Panc1 (cell line): ENCODE results near the gene SETMAR. TPM values are rescaled to one million over a fixed set of nuclear protein-coding genes. Genes with fewer than 3 reads are reported as not detected.

ENCODE experiments used
- ATAC-seq: fragments of 200-7000 bp; cut with Tn5 transposase; 2 replicates; pipeline ENCODE4 v1.9.1; 2020; ENCODE audit warnings: mild to moderate bottlenecking, moderate library complexity
- BruUV-seq: library from RNA; stranded (reverse); fragments of 400-500 nt; replicated peaks from 2 replicates; lab custom pipeline; 2021; lab: Mats Ljungman, UMichigan
- CTCF ChIA-PET: fragments of 300-600 bp; sonication (Branson Sonifier 250); formaldehyde crosslinking; loops from one replicate; lab custom pipeline; 2022; ENCODE audit warnings: antibody characterized with exemption; lab: Charles Lee
- POLR2A ChIA-PET: fragments of 300-600 bp; sonication (Branson Sonifier 250); formaldehyde crosslinking; loops from one replicate; lab custom pipeline; 2022; ENCODE audit warnings: antibody characterized with exemption; lab: Charles Lee
- DNase-seq: peaks from one replicate; pipeline ENCODE4 v3.0.0-alpha.2; 2010; ENCODE audit warnings: low read depth, low spot score
- H3K27ac ChIP-seq: 2 replicates; pipeline ENCODE4 v1.5.1; 2011; ENCODE audit warnings: mild to moderate bottlenecking, low read length, inconsistent platforms
- H3K27me3 ChIP-seq: fragments of 200-500 bp; sonication (Bioruptor generic); 2 replicates; pipeline ENCODE4 v1.6.0; 2014; ENCODE audit warnings: low read length, inconsistent platforms; ENCODE audit not compliant: control insufficient read depth, insufficient read depth
- H3K36me3 ChIP-seq: fragments of 200-500 bp; sonication (Bioruptor generic); 2 replicates; pipeline ENCODE4 v1.5.1; 2014; ENCODE audit warnings: inconsistent platforms, mild to moderate bottlenecking, low read length, moderate library complexity; ENCODE audit not compliant: control insufficient read depth, insufficient read depth
- H3K4me1 ChIP-seq: 2 replicates; pipeline ENCODE4 v1.5.1; 2011; ENCODE audit warnings: inconsistent platforms, mild to moderate bottlenecking, low read length, moderate library complexity; ENCODE audit not compliant: control insufficient read depth, insufficient read depth
- H3K4me3 ChIP-seq, 2 experiments: 2 replicates each; pipeline ENCODE4 v1.5.1; 2011 to 2012; ENCODE audit warnings: low read depth in 2 of 2, low read length in 2 of 2, mild to moderate bottlenecking in 2 of 2, inconsistent platforms in 1 of 2, moderate library complexity in 1 of 2
- H3K9me3 ChIP-seq: fragments of 200-500 bp; sonication (Bioruptor generic); 2 replicates; pipeline ENCODE4 v1.5.1; 2014; ENCODE audit warnings: low read depth, mild to moderate bottlenecking, inconsistent platforms, low read length, moderate library complexity; ENCODE audit not compliant: control insufficient read depth, insufficient read depth
- CTCF ChIP-seq: fragments of 450-650 bp; IDR thresholded peaks from 2 replicates; pipeline ENCODE4 v1.5.1; 2017; ENCODE audit warnings: mild to moderate bottlenecking
- POLR2AphosphoS5 ChIP-seq: IDR thresholded peaks from 2 replicates; pipeline ENCODE4 v1.6.1; 2012; ENCODE audit warnings: mild to moderate bottlenecking, low read depth, low read length, moderate library complexity
- REST ChIP-seq, 2 experiments: IDR thresholded peaks; 2 replicates each; pipeline ENCODE4 v1.6.1; 2011 to 2012; ENCODE audit warnings: low read depth in 2 of 2, control low read depth in 1 of 2, low read length in 1 of 2, mild to moderate bottlenecking in 1 of 2, moderate library complexity in 1 of 2; ENCODE audit not compliant: insufficient read depth in 1 of 2
- SIN3A ChIP-seq: IDR thresholded peaks from 2 replicates; pipeline ENCODE4 v1.6.1; 2012; ENCODE audit warnings: low read depth, mild to moderate bottlenecking, low read length, moderate library complexity, borderline replicate concordance; ENCODE audit not compliant: insufficient read depth
- TCF7L2 ChIP-seq: IDR thresholded peaks from 2 replicates; pipeline ENCODE4 v1.6.1; 2011; ENCODE audit warnings: mild to moderate bottlenecking, low read depth, low read length, inconsistent platforms
- in situ Hi-C: cut with HindIII; loops from 2 replicates; pipeline ENCODE4 v1.10.0; 2016; ENCODE audit warnings: low sequenced_read_pairs, low pct_unique_long_range_greater_than_20kb
- intact Hi-C: fragments of 100-400 bp; cut with micrococcal nuclease; formaldehyde crosslinking; loops from one replicate; pipeline ENCODE4 v1.10.0; 2022; ENCODE audit not compliant: unreplicated experiment
- total RNA-seq: library from RNA; stranded (reverse); gene quantifications from one replicate; pipeline ENCODE4 v1.2.1, GENCODE V29; 2021; ENCODE audit not compliant: unreplicated experiment

Gene SETMAR
- total RNA-seq, 1 experiment from 2014 or later = 9.6 TPM

GRCh38 chr3:4264040-4264439 is 39.1 kb upstream of the SETMAR start:
- no peak for TF ChIP-seq SIN3A
- no peak for TF ChIP-seq REST (IDR thresholded peaks at IDR 0.05; ENCODE audit: insufficient read depth in 1 of 2, low read depth in 2 of 2, low read length in 1 of 2)
- TF ChIP-seq CTCF = no peak
- no peak for TF ChIP-seq POLR2AphosphoS5
- no peak for TF ChIP-seq TCF7L2
- intact Hi-C loops (no loop called here), in situ Hi-C loops (no loop called here)
- Histone ChIP-seq H3K4me3 (no peak overlapping the region), H3K36me3 (no peaks in the 10 kb centered on the region), H3K27me3 (no peaks in the 10 kb centered on the region), H3K9me3 (no peaks in the 10 kb centered on the region), H3K4me1 (no peaks in the 10 kb centered on the region), H3K27ac (no peak overlapping the region)
- CTCF ChIA-PET = no interaction called here
- no peak for DNase-seq
- no TSS peak for BruUV-seq
- POLR2A ChIA-PET = no interaction called here
- ATAC-seq = no peak

GRCh38 chr3:4270720-4271119 is 32.4 kb upstream of the SETMAR start:
- no peaks in the 10 kb centered on the region for H3K27me3 ChIP-seq
- H3K4me1 ChIP-seq = no peaks in the 10 kb centered on the region
- TF ChIP-seq CTCF = no peak
- no peak for TF ChIP-seq POLR2AphosphoS5
- no peak for TF ChIP-seq SIN3A
- TF ChIP-seq REST (IDR thresholded peaks at IDR 0.05; ENCODE audit: insufficient read depth in 1 of 2, low read depth in 2 of 2, low read length in 1 of 2) = no peak
- TF ChIP-seq TCF7L2 = no peak
- in situ Hi-C loops (no loop called here), intact Hi-C loops (loop anchor here (5.0 to 10.0 kb wide), 2 partner anchors 266 to 1068 kb away; no protein-coding TSS in a partner anchor)
- no TSS peak for BruUV-seq
- no peak for DNase-seq
- no peaks in the 10 kb centered on the region for H3K9me3 ChIP-seq
- POLR2A ChIA-PET = no interaction called here
- no peak overlapping the region for H3K27ac ChIP-seq
- no peak for ATAC-seq
- CTCF ChIA-PET = no interaction called here
- H3K4me3 ChIP-seq = no peak overlapping the region
- no peaks in the 10 kb centered on the region for H3K36me3 ChIP-seq
